NCI-H2081 (cell line): ENCODE measurements around the gene PYGM.

Experiments used
- DNase-seq, 2 experiments: peaks; one replicate each; lab custom pipeline; 2025; lab: John Stamatoyannopoulos, UW

PYGM gene

DNA sequence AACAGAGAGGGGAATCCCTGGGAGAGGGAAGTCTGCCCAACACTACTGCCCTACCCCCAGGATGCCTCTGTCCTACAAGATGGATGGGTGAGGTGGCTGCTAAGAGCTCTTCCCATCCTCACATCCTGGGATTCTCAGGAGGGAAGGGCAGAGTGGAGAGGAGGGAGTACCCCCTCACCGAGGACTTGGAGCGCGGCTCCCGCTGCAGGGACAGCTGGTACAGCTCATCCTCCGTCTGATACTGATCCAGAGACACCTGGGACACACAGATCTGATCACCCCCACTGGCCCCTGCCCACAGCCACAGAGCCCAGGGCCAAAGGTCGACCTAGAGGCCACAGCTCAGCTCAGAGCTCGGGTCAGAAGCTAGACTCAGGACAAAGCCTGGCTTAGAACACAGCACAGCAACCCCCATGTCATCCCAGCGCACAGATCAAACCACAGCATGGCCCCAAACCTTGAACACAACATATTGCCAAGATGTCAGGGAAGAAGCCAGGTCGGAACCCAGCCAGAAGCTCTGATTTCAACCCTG is 24.0 kb downstream of the PYGM start:
- DNase-seq, result no peak

- DNase-seq, result no peak
These were observed 24.7 kb downstream of the PYGM start for GRCh38 chr11:64734811-64735724.

GRCh38 chr11:64731601-64732000 is 28.2 kb downstream of the PYGM start:
- DNase-seq, result no peak

GRCh38 chr11:64729851-64730382 is 29.9 kb downstream of the PYGM start:
- DNase-seq, result no peak

DNA sequence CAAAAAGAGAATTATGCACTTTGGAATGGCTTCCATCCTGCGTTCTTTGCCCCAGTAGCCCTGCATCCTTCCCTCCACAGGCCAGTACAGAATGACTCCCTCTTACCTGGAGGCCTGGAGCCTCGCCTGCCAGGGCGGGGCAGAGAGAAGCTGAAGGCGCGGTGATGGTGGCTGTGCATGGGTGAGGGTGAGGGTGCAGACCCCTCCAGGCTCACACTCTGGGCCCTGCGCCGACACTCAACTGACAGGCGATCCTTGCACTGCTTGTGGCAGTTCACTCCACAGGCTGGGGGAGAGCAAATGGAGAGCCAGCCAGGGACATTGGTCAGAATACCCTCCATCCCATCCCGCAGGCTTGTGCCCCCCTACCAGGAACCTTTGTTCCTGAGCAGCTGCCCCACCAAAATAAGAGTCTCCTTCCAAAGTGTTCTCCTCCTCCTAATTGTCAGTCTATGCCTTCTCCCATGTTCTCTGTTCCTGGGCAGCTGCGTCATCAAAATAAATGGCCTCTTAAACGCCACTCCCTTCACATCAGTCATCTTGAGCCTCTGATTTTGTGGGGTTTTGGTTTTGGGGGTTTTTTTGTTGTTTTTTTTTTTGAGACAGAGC is 30.9 kb downstream of the PYGM start:
- DNase-seq, result no peak

DNA sequence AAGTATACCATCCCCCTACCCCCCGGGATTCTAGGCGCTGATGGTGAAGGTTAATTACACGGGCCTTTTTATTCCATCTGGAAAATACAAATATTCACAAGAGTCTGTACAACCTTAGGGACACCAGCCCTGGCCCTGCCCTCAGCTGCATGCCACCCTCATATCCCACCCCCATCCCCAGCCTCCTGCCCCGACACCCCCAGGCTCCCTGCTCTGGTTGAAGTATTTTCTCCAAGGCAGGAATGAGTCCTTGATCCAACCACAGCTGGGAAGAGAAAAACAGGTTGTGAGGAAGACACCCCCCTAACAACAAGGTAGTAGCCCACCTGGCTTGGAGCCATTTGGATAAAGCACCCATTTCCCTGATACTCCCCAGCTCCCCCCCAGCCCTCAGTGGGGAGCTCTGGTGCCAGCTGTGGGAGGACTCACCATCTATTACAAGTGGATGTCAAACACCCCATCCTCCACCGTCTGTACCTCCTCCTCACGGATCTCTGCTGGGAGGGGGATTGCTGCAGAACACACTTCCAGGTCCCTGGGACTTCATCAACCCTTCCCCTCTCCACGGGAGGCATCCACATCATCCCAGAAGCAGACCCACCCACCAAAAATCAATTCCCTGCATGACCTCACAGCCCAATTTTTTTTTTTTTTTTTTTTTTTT is 32.8 kb downstream of the PYGM start:
- no peak for DNase-seq

- DNase-seq, result no peak
These were observed 33.5 kb downstream of the PYGM start for GRCh38 chr11:64726211-64726641.

GRCh38 chr11:64724863-64725532 is 34.8 kb downstream of the PYGM start:
- DNase-seq, result no peak

DNA sequence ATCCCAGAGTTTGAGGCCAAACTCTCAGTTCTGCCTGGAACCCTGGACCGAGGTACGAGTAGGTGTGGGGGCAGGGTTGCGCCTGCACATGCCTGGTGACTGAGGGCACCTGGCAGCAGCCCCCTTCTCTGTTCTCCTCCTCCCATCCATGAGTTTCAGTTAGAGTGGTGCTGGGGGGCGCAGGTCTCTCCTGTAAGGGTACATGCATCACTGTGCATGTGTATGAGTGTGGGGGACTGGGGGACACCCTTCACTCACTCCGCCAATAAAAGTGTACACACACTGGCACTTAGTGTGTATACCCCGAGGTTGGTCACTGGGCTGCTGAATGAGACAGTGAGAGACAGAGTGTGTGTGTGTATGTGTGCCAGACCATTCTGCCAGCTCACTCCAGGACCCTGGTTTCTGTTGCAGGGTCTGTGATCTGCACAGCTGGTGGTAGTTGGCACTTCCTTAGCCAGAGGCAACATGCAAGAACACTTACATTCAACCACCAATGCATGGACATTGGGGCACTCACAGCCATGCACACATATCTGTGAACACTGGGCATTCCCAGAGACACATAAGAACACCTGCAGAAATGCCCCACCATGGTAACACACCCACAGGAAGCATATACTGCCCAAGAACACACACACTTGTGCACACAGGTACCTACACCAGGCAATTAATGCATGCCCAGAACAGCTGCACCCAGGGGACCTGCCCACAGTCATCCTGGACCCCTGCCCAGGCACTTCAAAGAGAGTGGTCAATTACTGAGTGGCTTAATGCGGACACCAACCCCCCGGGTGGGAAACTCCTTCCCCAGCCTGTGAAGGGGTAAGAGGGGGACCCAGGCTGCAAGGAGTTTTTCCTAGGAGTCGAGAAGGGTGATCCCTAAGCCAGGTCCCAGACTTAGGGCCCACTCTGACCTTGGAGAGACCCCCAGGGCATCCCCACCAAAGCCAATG is 35.6 kb downstream of the PYGM start:
- no peak for DNase-seq

GRCh38 chr11:64723117-64723906 is 36.5 kb downstream of the PYGM start, which contains the start of gene NRXN2:
NRXN2 (minus strand) TSS chr11:64723197; CDS start chr11:64713699, 9,498 bp downstream.
- peak; percentile 79 to 90 for DNase-seq

- DNase-seq, result no peak
These were observed 37.4 kb downstream of the PYGM start for GRCh38 chr11:64722141-64723065.

DNA sequence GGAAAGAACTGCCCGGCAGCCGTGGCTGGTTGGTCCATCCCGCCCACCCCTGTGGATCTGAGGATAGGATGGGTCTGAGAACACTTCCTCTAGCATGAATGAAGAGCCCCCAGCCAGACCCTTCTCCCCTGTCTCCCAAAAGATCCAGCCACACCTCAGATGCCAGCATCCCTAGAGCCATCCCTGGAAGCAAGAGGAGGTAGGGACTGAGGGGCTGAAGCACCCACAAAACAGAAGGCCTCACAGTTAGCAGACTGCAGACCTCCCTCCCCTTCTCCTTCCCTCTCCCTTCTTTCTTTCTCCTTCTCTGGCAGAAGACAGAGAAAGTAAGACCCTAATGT is 38.4 kb downstream of the PYGM start:
- no peak for DNase-seq

- DNase-seq, result peak in 1 of 2 experiments; percentile 14
These were observed 39.0 kb downstream of the PYGM start for GRCh38 chr11:64720640-64721358.

DNA sequence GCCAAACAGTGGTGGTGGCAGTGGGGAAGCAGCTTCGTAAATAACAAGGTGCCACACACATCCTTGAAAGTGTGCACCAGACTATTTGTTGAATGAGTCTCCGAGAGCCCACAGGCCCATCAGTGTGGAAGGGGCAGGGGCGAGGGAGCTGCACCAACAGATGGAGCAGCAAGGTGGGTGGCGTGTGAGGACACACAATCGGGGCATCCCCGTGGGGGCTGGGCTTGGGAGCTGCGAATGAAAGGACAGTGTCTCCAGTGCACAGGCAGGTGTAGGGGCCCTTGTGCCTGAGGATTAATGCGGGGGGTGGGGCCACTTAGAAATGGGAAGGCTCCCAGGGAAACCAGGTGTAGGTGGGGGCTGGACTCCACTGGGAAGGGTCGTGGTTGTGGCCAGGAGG is 39.6 kb downstream of the PYGM start:
- DNase-seq, result no peak

GRCh38 chr11:64719406-64719805 is 40.4 kb downstream of the PYGM start:
- DNase-seq, result no peak

DNA sequence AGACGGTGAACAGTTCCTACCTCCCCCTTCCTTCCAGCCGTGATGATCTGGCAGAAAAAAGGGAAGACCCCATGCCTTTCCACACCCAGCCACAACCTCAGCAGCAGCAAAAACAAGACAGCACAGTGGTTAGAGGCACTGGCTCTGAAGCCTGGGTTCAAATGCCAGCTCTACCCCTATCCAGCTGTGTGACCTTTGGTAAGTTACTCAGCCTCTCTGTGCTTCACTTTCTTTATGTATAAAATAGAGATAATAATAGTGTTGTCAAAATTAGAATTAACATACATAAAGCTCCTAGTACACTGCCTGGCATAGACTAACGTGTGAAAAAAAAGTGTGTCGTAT is 41.0 kb downstream of the PYGM start:
- no peak for DNase-seq

- no peak for DNase-seq
These were observed 41.5 kb downstream of the PYGM start for GRCh38 chr11:64718084-64718779.

- DNase-seq, result no peak
These were observed 42.6 kb downstream of the PYGM start for GRCh38 chr11:64717268-64717578.
